ENCODE results near the gene MYO1F.

GRCh38 chr19:8499048-8499833, 78.0 kb downstream of the MYO1F start:
- TF ChIP-seq BHLHE40 (IDR thresholded peaks at IDR 0.05; ENCODE audit: borderline replicate concordance), result no peak
- no peak for TF ChIP-seq NFRKB (IDR thresholded peaks at IDR 0.05)
- TF ChIP-seq FOXA1 (IDR thresholded peaks at IDR 0.05), result no peak
- no peak for TF ChIP-seq L3MBTL2 (conservative IDR thresholded peaks at IDR 0.05)
- TF ChIP-seq HDGF (IDR thresholded peaks at IDR 0.05; ENCODE audit: borderline replicate concordance), result no peak

Data from HEK293T (cell line).